ENCODE data around the gene ATP10D. TPM values are rescaled to one million over a fixed set of nuclear protein-coding genes. Genes with fewer than 3 reads are reported as not detected.
A peak's percentile ranks its signal among the peaks of the same experiment; 100 is the strongest.

The ATP10D gene
- total RNA-seq, 1 experiment from 2014 or later = 13.8 TPM

GRCh38 chr4:47468706-47469365, 16.2 kb upstream of the ATP10D start:
- H3K36me3 Mint-ChIP-seq (ENCODE audit: insufficient read depth, unreplicated experiment) = peaks cover 5% of the 10 kb centered on the region
- DNase-seq = no peak
- no peaks in the 10 kb centered on the region for H3K27me3 Mint-ChIP-seq (ENCODE audit: unreplicated experiment)
- CTCF ChIA-PET = no interaction called here
- peaks cover 22% of the 10 kb centered on the region for H3K4me1 Mint-ChIP-seq (ENCODE audit: low read depth, unreplicated experiment)
- no peak overlapping the region for H3K4me3 Mint-ChIP-seq (ENCODE audit: low read depth, unreplicated experiment)
- BruUV-seq (replicated peaks) = no TSS peak
- no peak for TF ChIP-seq CTCF (IDR thresholded peaks at IDR 0.05; ENCODE audit: unreplicated experiment)
- H3K9me3 Mint-ChIP-seq (ENCODE audit: low read depth, unreplicated experiment) = no peaks in the 10 kb centered on the region
- H3K27ac Mint-ChIP-seq (ENCODE audit: unreplicated experiment) = no peak overlapping the region
- intact Hi-C loops (cut with micrococcal nuclease; ENCODE audit: unreplicated experiment) = no loop called here

GRCh38 chr4:47469951-47470350, 15.1 kb upstream of the ATP10D start:
- no peak overlapping the region for H3K27ac Mint-ChIP-seq (ENCODE audit: unreplicated experiment)
- CTCF ChIA-PET = no interaction called here

GRCh38 chr4:47471064-47471463, 14.0 kb upstream of the ATP10D start:
- BruUV-seq (replicated peaks) = no TSS peak
- peak overlapping the region; percentile 70 for H3K27ac Mint-ChIP-seq (ENCODE audit: unreplicated experiment)

More at GRCh38 chr4:47469951-47470350, 15.1 kb upstream of the ATP10D start:
- H3K9me3 Mint-ChIP-seq (ENCODE audit: low read depth, unreplicated experiment) = no peaks in the 10 kb centered on the region
- H3K36me3 Mint-ChIP-seq (ENCODE audit: insufficient read depth, unreplicated experiment) = peaks cover 5% of the 10 kb centered on the region
- H3K27me3 Mint-ChIP-seq (ENCODE audit: unreplicated experiment) = no peaks in the 10 kb centered on the region
- no peak for TF ChIP-seq CTCF (IDR thresholded peaks at IDR 0.05; ENCODE audit: unreplicated experiment)
- DNase-seq = no peak
- peaks cover 22% of the 10 kb centered on the region for H3K4me1 Mint-ChIP-seq (ENCODE audit: low read depth, unreplicated experiment)
- intact Hi-C loops (cut with micrococcal nuclease; ENCODE audit: unreplicated experiment) = loop anchor here (5.0 kb wide), 1 partner anchor 92 kb away; no protein-coding TSS in a partner anchor
- no TSS peak for BruUV-seq (replicated peaks)
- H3K4me3 Mint-ChIP-seq (ENCODE audit: low read depth, unreplicated experiment) = no peak overlapping the region

GRCh38 chr4:47471591-47471990, 13.5 kb upstream of the ATP10D start:
- Mint-ChIP-seq H3K27ac (ENCODE audit: unreplicated experiment) (peak overlapping the region; percentile 70), H3K4me1 (ENCODE audit: low read depth, unreplicated experiment) (peaks cover 22% of the 10 kb centered on the region), H3K27me3 (ENCODE audit: unreplicated experiment) (no peaks in the 10 kb centered on the region), H3K36me3 (ENCODE audit: insufficient read depth, unreplicated experiment) (peaks cover 5% of the 10 kb centered on the region), H3K9me3 (ENCODE audit: low read depth, unreplicated experiment) (no peaks in the 10 kb centered on the region), H3K4me3 (ENCODE audit: low read depth, unreplicated experiment) (peak overlapping the region; percentile 13)
- intact Hi-C loops (cut with micrococcal nuclease; ENCODE audit: unreplicated experiment) = loop anchor here (5.0 kb wide), 1 partner anchor 91 kb away; no protein-coding TSS in a partner anchor
- CTCF ChIA-PET = interaction anchor here (0.6 to 1.3 kb wide), 4 partner anchors 8 to 14 kb away, joined by 3 to 4 read pairs (median 3); partner anchors contain the start of genes ATP10D and COMMD8
- no peak for TF ChIP-seq CTCF (IDR thresholded peaks at IDR 0.05; ENCODE audit: unreplicated experiment)
- no peak for DNase-seq
- BruUV-seq (replicated peaks) = no TSS peak

More at GRCh38 chr4:47471064-47471463, 14.0 kb upstream of the ATP10D start:
- DNase-seq = peak; percentile 11
- Mint-ChIP-seq H3K36me3 (ENCODE audit: insufficient read depth, unreplicated experiment) (peaks cover 5% of the 10 kb centered on the region), H3K4me3 (ENCODE audit: low read depth, unreplicated experiment) (peak overlapping the region; percentile 13), H3K9me3 (ENCODE audit: low read depth, unreplicated experiment) (no peaks in the 10 kb centered on the region), H3K27me3 (ENCODE audit: unreplicated experiment) (no peaks in the 10 kb centered on the region), H3K4me1 (ENCODE audit: low read depth, unreplicated experiment) (peaks cover 22% of the 10 kb centered on the region)
- TF ChIP-seq CTCF (IDR thresholded peaks at IDR 0.05; ENCODE audit: unreplicated experiment) = no peak
- intact Hi-C loops (cut with micrococcal nuclease; ENCODE audit: unreplicated experiment) = loop anchor here (5.0 kb wide), 1 partner anchor 91 kb away; no protein-coding TSS in a partner anchor
- CTCF ChIA-PET = interaction anchor here (0.6 to 1.3 kb wide), 3 partner anchors 8 to 14 kb away, joined by 3 read pairs; partner anchors contain the start of genes ATP10D and COMMD8

Measured in Calu3 (cell line).